ENCODE measurements around the gene DCDC2B.

DCDC2B gene

DNA sequence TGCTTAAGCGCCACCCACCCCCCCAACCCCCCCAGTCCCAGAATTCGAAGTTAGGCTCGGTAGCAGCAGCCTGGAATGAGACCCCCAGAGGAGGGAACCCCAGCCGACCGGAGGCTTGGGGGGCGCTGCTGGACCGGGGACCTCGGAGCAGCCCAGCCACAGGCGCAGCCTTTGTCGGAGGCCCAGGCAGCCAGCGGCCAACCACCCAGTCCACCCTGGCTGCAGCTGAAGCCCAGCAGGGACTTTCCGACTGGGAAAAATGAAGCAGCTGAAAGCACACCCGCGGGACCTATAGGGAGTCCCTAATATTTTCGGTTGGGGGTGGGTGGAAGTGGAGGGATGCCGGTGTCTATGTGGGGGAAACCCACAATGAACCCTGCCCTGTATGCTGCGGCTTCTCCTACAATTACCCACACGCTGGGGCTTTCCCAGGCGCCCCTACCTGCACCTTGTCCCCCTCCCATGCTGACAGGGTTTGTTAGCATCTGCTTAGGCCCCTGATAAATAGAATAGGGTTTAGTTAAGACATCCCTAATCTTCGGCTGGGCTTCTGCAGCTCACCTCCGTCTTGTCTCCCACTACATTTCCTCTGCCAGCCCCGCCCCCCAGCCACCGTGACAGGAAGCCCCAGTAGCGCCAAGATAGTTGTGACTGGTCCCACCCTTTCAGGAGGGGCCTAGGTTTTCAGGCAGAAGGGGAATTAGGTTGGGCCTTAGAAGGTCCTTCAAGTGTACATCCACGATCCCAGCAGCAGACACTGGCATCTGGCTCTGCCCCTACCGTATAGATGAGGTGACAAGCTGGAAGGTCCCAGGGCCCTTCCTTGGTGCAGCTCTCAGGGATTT, 7.7 kb upstream of the DCDC2B start:
- H3K4me3 ChIP-seq (ENCODE audit: low read depth, low read length), result peak overlapping the region; percentile 78
- POLR2A ChIA-PET, result interaction anchor here (1.0 to 2.7 kb wide), 10 partner anchors 10 to 150 kb away, joined by 3 to 18 read pairs (median 4); partner anchors contain the start of genes KPNA6, MARCKSL1, TMEM39B and TXLNA
- CTCF ChIA-PET, result interaction anchor here (0.6 to 3.2 kb wide), 7 partner anchors 9 to 152 kb away, joined by 3 to 26 read pairs (median 3); no protein-coding TSS in a partner anchor
- DNase-seq (ENCODE audit: low read depth, low spot score), result no peak
- TF ChIP-seq CTCF (IDR thresholded peaks at IDR 0.05; ENCODE audit: insufficient read depth, low read length, missing control alignments), result peak; percentile 13

DNA sequence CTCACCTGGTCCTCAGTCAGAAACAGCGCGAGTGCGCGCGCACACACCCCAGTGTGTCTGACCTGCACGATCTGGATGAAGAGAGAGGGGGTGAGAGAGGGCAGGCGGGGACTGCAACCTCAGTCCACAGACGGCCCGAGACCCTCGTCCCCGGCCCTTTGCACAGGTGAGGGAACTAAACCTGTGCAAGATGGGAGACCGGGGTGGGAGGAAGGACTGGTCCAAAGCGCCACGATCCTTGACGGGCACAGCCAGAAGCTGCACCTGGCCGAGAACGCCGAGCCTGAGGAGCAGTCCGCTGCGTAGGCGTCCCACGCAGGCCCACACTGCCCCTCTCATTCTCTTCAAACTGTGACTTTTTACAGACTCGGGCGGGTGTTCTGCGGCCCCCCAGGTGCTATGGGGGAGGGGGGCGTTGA, 3.9 kb upstream of the DCDC2B start:
- DNase-seq (ENCODE audit: low read depth, low spot score), result no peak
- no peak for TF ChIP-seq CTCF (IDR thresholded peaks at IDR 0.05; ENCODE audit: insufficient read depth, low read length, missing control alignments)
- ChIA-PET CTCF (interaction anchor here (5.2 kb wide), 1 partner anchor 11 kb away, joined by 54 read pairs; no protein-coding TSS in a partner anchor), POLR2A (interaction anchor here (0.6 to 1.5 kb wide), 4 partner anchors 11 to 170 kb away, joined by 3 to 7 read pairs (median 5); partner anchors contain the start of gene MARCKSL1)
- peak overlapping the region; percentile 77 for H3K4me3 ChIP-seq (ENCODE audit: low read depth, low read length)

DNA sequence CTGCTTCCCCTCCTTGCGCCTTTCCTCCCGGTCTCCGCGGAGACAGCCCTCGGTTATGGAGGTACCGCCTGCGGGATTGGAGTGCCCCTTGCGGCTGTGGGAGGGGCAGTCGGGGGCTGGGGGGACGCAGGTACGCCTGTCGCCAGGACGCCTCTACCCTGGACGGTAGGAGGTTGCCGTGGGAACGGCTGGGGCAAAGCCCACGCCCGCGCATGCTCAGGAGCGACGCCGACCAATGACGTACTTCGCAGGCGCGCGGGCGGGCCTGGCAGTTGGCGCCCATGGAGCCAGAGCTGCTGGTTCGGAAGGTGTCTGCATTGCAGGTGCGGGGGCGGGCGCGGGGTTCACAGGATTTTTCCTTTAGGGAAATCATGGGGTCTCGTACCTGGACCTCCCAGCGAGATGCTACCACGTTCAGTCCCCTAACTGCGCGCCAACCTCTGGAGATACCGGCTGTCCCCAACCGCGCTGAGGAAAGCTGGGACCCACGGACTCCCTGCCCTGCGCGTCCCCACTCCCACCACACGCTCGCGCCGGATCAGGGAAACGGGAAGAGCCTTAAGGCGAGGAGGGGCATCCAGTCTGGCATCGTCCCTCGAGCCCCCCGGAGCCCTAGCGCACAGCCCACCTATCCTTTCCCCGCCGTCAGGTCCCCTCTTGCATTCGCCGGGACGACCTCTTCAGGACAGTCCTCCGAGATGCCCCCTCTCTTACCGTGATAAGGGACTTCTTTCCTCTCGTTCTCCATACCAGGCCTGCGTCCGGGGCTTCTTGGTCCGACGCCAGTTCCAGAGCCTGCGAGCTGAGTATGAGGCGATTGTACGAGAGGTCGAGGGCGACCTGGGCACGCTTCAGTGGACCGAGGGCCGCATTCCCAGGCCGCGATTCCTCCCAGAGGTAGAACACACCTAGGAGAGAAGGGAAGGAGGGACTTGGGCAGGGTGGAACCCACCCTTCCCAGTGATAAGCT, 3.2 kb upstream of the DCDC2B start, which contains the start of gene IQCC:
IQCC (plus strand) TSS at position 271 of the 970 bp plus-strand sequence; CDS start at position 282, 11 bp downstream.
- ChIA-PET POLR2A (interaction anchor here (0.5 to 1.5 kb wide), 6 partner anchors 8 to 171 kb away, joined by 3 to 7 read pairs (median 4); partner anchors contain the start of gene MARCKSL1), CTCF (interaction anchor here (1.0 to 5.2 kb wide), 3 partner anchors 10 to 42 kb away, joined by 3 to 54 read pairs (median 6); no protein-coding TSS in a partner anchor)
- no peak for DNase-seq (ENCODE audit: low read depth, low spot score)
- TF ChIP-seq CTCF (IDR thresholded peaks at IDR 0.05; ENCODE audit: insufficient read depth, low read length, missing control alignments), result no peak
- peak within 1 kb of the TSS; percentile 77 for H3K4me3 ChIP-seq (ENCODE audit: low read depth, low read length)

DNA sequence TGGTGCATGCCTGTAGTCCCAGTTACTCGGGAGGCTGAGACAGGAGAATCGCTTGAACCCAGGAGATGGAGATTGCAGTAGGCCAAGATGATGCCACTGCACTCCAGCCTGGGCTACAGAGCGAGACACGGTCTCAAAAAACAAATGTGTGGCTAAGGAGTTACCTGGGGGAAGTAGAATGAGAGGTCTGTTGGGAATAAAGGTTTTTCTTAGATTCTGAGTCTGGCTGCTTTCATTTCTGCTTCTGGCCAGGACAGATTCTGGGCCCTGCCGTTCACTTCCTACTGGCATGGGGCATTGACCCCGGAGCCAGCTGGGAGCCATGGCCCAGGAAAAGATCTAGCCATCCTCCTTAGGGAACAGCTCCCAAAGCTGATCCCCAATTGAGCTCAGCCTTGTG, 420 bp upstream of the DCDC2B start:
- POLR2A ChIA-PET, result interaction anchor here (1.5 kb wide), 1 partner anchor 143 kb away, joined by 4 read pairs; no protein-coding TSS in a partner anchor
- CTCF ChIA-PET, result interaction anchor here (1.1 to 5.2 kb wide), 3 partner anchors 7 to 144 kb away, joined by 3 to 54 read pairs (median 6); no protein-coding TSS in a partner anchor
- no peak for DNase-seq (ENCODE audit: low read depth, low spot score)
- H3K4me3 ChIP-seq (ENCODE audit: low read depth, low read length), result no peak overlapping the region
- TF ChIP-seq CTCF (IDR thresholded peaks at IDR 0.05; ENCODE audit: insufficient read depth, low read length, missing control alignments), result no peak

DNA sequence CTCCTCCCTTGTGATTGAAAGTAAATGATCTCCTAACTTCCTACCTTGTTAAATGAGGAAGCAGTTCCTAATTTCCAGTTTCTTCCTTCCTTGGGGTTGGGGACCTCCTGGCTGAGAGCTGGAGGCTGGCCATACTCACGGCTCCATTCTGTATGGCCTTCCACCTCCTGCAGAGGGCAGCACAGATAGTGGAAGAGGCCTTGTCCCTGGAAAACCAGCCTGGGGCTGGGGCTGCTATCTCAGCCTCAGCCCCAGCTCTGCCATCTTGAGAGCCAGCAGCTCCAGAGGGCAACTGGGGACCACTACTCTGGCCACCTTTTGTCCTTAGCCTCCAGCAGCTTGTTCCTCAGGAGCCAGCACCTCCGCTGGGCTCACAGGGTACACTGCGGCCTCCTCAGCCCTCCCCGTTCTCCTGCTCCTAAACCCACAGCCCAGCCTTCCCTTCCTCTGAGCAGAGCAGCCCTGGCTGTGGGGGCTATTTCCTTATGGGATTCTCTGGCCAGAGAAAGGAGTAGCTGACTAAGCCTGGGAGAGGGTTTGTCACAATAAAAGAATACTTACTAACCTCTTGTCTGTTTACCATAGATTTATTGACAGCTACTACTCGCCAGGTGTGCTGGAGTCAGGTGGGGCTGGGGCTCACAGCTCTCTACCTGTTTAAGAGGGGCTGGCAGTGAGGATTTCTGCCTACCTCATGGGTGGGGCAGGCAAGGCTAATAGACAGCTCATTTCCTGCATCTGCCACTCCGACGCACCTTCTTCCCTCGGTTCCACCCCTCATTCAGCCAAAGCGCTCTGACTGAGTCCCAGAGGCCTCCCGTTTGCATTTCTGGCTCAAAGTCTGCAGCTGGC, 7.0 kb downstream of the DCDC2B start:
- DNase-seq (ENCODE audit: low read depth, low spot score), result no peak
- ChIA-PET CTCF (interaction anchor here (0.8 to 8.0 kb wide), 53 partner anchors 9 to 199 kb away, joined by 3 to 103 read pairs (median 6); partner anchors contain the start of genes BSDC1, CCDC28B, FAM167B and FAM229A), POLR2A (interaction anchor here (0.7 to 2.1 kb wide), 4 partner anchors 11 to 120 kb away, joined by 3 to 22 read pairs (median 4); partner anchors contain the start of genes CCDC28B, IQCC and MARCKSL1)
- TF ChIP-seq CTCF (IDR thresholded peaks at IDR 0.05; ENCODE audit: insufficient read depth, low read length, missing control alignments), result peak; percentile 86
- no peak overlapping the region for H3K4me3 ChIP-seq (ENCODE audit: low read depth, low read length)

Measured in AG04449 (cell line).